ENCODE measurements around the gene MC1R. TPM values are rescaled to one million over a fixed set of nuclear protein-coding genes. Genes with fewer than 3 reads are reported as not detected.

The MC1R gene
- total RNA-seq, 1 experiment from 2014 or later: 13.4 TPM

DNA sequence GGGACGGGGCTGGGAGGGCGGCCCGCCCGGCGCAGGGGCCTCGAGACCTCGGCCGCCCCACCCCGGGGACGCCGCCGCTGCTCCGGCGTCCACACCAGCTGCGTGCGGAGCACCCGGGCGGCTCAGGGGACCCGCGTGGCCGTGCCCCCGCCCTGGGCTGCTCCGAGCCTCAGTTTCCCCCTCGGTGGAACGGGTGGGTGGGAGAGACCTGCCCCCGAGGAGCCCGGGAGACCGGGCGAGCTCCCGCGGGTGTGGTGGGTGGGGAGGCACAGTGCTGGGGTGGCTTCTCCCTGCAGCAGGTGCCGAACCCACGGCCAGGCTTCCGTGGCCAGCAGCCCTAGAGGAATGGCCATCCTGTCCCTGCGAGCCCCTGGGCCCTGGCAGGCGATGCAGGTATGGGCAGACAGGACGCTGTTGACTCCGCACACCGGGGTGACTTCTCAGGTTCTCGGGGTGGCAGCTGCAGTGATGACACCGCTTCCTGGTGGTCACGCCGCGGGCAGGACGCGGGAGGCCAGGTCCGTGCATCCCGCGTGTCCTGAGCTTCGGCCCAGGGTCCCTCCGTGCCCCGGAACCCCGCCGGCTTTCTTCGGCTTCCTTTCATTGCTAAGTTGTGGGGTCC, 30.6 kb downstream of the MC1R start:
- peak overlapping the region; percentile 71 for H3K4me3 ChIP-seq (ENCODE audit: low read depth, low read length, poor library complexity, severe bottlenecking)
- ChIA-PET POLR2A (ENCODE audit: low non-redundant PET) (no interaction called here), CTCF (interaction anchor here (0.7 kb wide), 1 partner anchor 135 kb away, joined by 4 read pairs; no protein-coding TSS in a partner anchor)
- no peaks in the 10 kb centered on the region for H3K36me3 ChIP-seq (ENCODE audit: insufficient read depth, low read length, poor library complexity, severe bottlenecking)
- H3K9me3 ChIP-seq (ENCODE audit: low read depth, low read length, poor library complexity, severe bottlenecking): no peaks in the 10 kb centered on the region
- H3K4me1 ChIP-seq (ENCODE audit: insufficient read depth, low read length, poor library complexity, severe bottlenecking): no peaks in the 10 kb centered on the region
- TF ChIP-seq, protein P1, sequence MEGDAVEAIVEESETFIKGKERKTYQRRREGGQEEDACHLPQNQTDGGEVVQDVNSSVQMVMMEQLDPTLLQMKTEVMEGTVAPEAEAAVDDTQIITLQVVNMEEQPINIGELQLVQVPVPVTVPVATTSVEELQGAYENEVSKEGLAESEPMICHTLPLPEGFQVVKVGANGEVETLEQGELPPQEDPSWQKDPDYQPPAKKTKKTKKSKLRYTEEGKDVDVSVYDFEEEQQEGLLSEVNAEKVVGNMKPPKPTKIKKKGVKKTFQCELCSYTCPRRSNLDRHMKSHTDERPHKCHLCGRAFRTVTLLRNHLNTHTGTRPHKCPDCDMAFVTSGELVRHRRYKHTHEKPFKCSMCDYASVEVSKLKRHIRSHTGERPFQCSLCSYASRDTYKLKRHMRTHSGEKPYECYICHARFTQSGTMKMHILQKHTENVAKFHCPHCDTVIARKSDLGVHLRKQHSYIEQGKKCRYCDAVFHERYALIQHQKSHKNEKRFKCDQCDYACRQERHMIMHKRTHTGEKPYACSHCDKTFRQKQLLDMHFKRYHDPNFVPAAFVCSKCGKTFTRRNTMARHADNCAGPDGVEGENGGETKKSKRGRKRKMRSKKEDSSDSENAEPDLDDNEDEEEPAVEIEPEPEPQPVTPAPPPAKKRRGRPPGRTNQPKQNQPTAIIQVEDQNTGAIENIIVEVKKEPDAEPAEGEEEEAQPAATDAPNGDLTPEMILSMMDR (conservative IDR thresholded peaks at IDR 0.05; ENCODE audit: low read depth, low read length): no peak
- no peak for TF ChIP-seq EZH2 (IDR thresholded peaks at IDR 0.05; ENCODE audit: borderline replicate concordance, low read depth, low read length, poor library complexity, severe bottlenecking)
- no peak for DNase-seq (ENCODE audit: low spot score)
- no peaks in the 10 kb centered on the region for H3K27me3 ChIP-seq (replicated peaks; ENCODE audit: insufficient read depth, low read depth, low read length, poor library complexity)
- peak overlapping the region; percentile 42 for H3K27ac ChIP-seq (ENCODE audit: low read depth, low read length, poor library complexity, severe bottlenecking)
- intact Hi-C loops (cut with micrococcal nuclease; ENCODE audit: unreplicated experiment): no loop called here
- no TSS peak for BruUV-seq (replicated peaks)

DNA sequence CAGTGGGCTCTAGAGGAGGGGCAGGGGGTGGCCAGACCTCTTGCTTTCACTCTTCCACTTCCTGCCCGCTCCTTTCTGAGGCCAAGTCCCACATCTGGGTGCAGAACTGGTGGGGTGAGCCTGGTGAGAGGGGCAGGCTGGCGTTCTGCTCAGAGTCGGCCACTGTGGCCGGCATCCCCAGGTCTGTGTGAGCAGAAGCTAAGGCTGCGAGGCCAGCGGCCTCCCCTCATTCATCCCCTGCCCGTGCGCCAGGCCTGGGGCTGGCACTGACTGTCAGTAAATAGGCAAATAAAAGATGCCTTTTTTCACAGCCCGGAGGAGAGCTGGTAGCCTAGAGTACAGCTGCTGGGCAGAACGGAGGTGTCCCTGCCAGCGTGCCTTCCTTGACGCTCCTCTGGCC, 31.1 kb downstream of the MC1R start:
- Histone ChIP-seq H3K36me3 (ENCODE audit: insufficient read depth, low read length, poor library complexity, severe bottlenecking) (no peaks in the 10 kb centered on the region), H3K4me3 (ENCODE audit: low read depth, low read length, poor library complexity, severe bottlenecking) (peak overlapping the region; percentile 71), H3K27ac (ENCODE audit: low read depth, low read length, poor library complexity, severe bottlenecking) (no peak overlapping the region), H3K27me3 (replicated peaks; ENCODE audit: insufficient read depth, low read depth, low read length, poor library complexity) (no peaks in the 10 kb centered on the region), H3K9me3 (ENCODE audit: low read depth, low read length, poor library complexity, severe bottlenecking) (no peaks in the 10 kb centered on the region), H3K4me1 (ENCODE audit: insufficient read depth, low read length, poor library complexity, severe bottlenecking) (no peaks in the 10 kb centered on the region)
- no peak for TF ChIP-seq EZH2 (IDR thresholded peaks at IDR 0.05; ENCODE audit: borderline replicate concordance, low read depth, low read length, poor library complexity, severe bottlenecking)
- TF ChIP-seq, protein P1 (conservative IDR thresholded peaks at IDR 0.05; ENCODE audit: low read depth, low read length): no peak
- ChIA-PET CTCF (no interaction called here), POLR2A (ENCODE audit: low non-redundant PET) (no interaction called here)
- no TSS peak for BruUV-seq (replicated peaks)
- intact Hi-C loops (cut with micrococcal nuclease; ENCODE audit: unreplicated experiment): no loop called here
- DNase-seq (ENCODE audit: low spot score): no peak

DNA sequence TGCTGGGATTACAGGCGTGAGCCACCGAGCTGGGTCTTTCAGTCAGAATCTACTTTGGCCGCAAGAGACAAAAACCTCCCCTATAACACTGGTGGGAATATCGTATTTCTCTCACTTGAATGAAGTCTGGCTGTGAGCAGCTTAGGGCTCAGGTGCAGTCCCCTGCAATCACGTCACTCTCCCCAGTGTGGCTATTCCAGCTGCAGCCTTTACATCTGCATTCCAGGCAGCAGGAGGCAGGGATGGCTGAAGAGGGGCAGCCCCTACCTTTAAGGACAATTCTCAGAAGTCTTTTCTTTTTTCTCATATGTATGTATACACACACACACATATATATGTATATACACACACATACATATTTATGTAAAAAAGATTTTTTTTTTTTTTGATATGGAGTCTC, 32.8 kb downstream of the MC1R start:
- TF ChIP-seq EZH2 (IDR thresholded peaks at IDR 0.05; ENCODE audit: borderline replicate concordance, low read depth, low read length, poor library complexity, severe bottlenecking): no peak
- TF ChIP-seq, protein P1 (conservative IDR thresholded peaks at IDR 0.05; ENCODE audit: low read depth, low read length): no peak
- H3K9me3 ChIP-seq (ENCODE audit: low read depth, low read length, poor library complexity, severe bottlenecking): no peaks in the 10 kb centered on the region
- no peaks in the 10 kb centered on the region for H3K4me1 ChIP-seq (ENCODE audit: insufficient read depth, low read length, poor library complexity, severe bottlenecking)
- H3K27me3 ChIP-seq (replicated peaks; ENCODE audit: insufficient read depth, low read depth, low read length, poor library complexity): no peaks in the 10 kb centered on the region
- ChIA-PET CTCF (no interaction called here), POLR2A (ENCODE audit: low non-redundant PET) (interaction anchor here (0.6 kb wide), 1 partner anchor 328 kb away, joined by 3 read pairs; no protein-coding TSS in a partner anchor)
- DNase-seq (ENCODE audit: low spot score): no peak
- intact Hi-C loops (cut with micrococcal nuclease; ENCODE audit: unreplicated experiment): no loop called here
- H3K4me3 ChIP-seq (ENCODE audit: low read depth, low read length, poor library complexity, severe bottlenecking): no peak overlapping the region
- TSS peak; percentile 30 for BruUV-seq (replicated peaks)
- no peak overlapping the region for H3K27ac ChIP-seq (ENCODE audit: low read depth, low read length, poor library complexity, severe bottlenecking)
- no peaks in the 10 kb centered on the region for H3K36me3 ChIP-seq (ENCODE audit: insufficient read depth, low read length, poor library complexity, severe bottlenecking)
